GM13976 (cell line): ENCODE results near the gene C10orf71.

Experiments
- DNase-seq: peaks from one replicate; pipeline ENCODE4 v3.0.0; 2012; ENCODE audit warnings: low spot score
- CTCF ChIP-seq: IDR thresholded peaks from 2 replicates; pipeline ENCODE4 v1.5.1; 2012; ENCODE audit warnings: borderline replicate concordance, mild to moderate bottlenecking; ENCODE audit not compliant: insufficient read depth; ENCODE audit errors: extremely low read depth, missing control alignments, control extremely low read depth
- in situ Hi-C: fragments of 300-500 bp; cut with MboI; formaldehyde crosslinking; loops from one replicate; pipeline ENCODE4 v1.12.0; 2022; ENCODE audit warnings: low sequenced_read_pairs, mixed read lengths, inconsistent platforms; ENCODE audit not compliant: unreplicated experiment

The C10orf71 gene

GRCh38 chr10:49298983-49299815, at the start of gene C10orf71:
TSS of gene C10orf71 (plus strand) at chr10:49299170. CDS start at chr10:49322546, 23,376 bp downstream.
- no peak for TF ChIP-seq CTCF
- no peak for DNase-seq
- in situ Hi-C loops: no loop called here

GRCh38 chr10:49252313-49253034, 46.5 kb upstream of the C10orf71 start:
- no peak for TF ChIP-seq CTCF
- DNase-seq: no peak
- in situ Hi-C loops: no loop called here

GRCh38 chr10:49253340-49253906, 45.5 kb upstream of the C10orf71 start:
- no peak for DNase-seq

GRCh38 chr10:49254150-49254549, 44.8 kb upstream of the C10orf71 start:
- TF ChIP-seq CTCF: no peak
- in situ Hi-C loops: no loop called here
- DNase-seq: no peak

More at GRCh38 chr10:49253340-49253906, 45.5 kb upstream of the C10orf71 start:
- no peak for TF ChIP-seq CTCF
- in situ Hi-C loops: no loop called here

- in situ Hi-C loops: no loop called here
- no peak for DNase-seq
- TF ChIP-seq CTCF: no peak
These were observed 44.2 kb upstream of the C10orf71 start for GRCh38 chr10:49254556-49255318.

- in situ Hi-C loops: no loop called here
- no peak for DNase-seq
These were observed 43.1 kb upstream of the C10orf71 start for GRCh38 chr10:49255883-49256282.

More at GRCh38 chr10:49255883-49256282, 43.1 kb upstream of the C10orf71 start:
- TF ChIP-seq CTCF: no peak
